ENCODE measurements around the gene MAPKAP1.

Gene MAPKAP1

GRCh38 chr9:125485471-125486151 is 221.4 kb downstream of the MAPKAP1 start:
- no peak for TF ChIP-seq CTCF (conservative IDR thresholded peaks at IDR 0.05; ENCODE audit: low read depth)
- CTCF ChIA-PET: no interaction called here

GRCh38 chr9:125484350-125485282 is 222.4 kb downstream of the MAPKAP1 start:
- no peak overlapping the region for H3K27ac ChIP-seq
- no peak for TF ChIP-seq CTCF (conservative IDR thresholded peaks at IDR 0.05; ENCODE audit: low read depth)
- CTCF ChIA-PET: interaction anchor here (0.7 kb wide), 1 partner anchor 914 kb away, joined by 3 read pairs; no protein-coding TSS in a partner anchor
- no peak for DNase-seq (ENCODE audit: low spot score)
- POLR2A ChIA-PET (ENCODE audit: low non-redundant PET): no interaction called here

More at GRCh38 chr9:125485471-125486151, 221.4 kb downstream of the MAPKAP1 start:
- no peak for DNase-seq (ENCODE audit: low spot score)
- POLR2A ChIA-PET (ENCODE audit: low non-redundant PET): no interaction called here
- H3K27ac ChIP-seq: no peak overlapping the region

- no peak for TF ChIP-seq CTCF (conservative IDR thresholded peaks at IDR 0.05; ENCODE audit: low read depth)
- H3K27ac ChIP-seq: no peak overlapping the region
- ChIA-PET CTCF (interaction anchor here (1.8 kb wide), 1 partner anchor 76 kb away, joined by 4 read pairs; no protein-coding TSS in a partner anchor), POLR2A (ENCODE audit: low non-redundant PET) (no interaction called here)
- no peak for DNase-seq (ENCODE audit: low spot score)
Observed at GRCh38 chr9:125483697-125484096, 223.3 kb downstream of the MAPKAP1 start.

GRCh38 chr9:125479846-125480615 is 227.0 kb downstream of the MAPKAP1 start:
- no peak for TF ChIP-seq CTCF (conservative IDR thresholded peaks at IDR 0.05; ENCODE audit: low read depth)
- no peak overlapping the region for H3K27ac ChIP-seq
- ChIA-PET POLR2A (ENCODE audit: low non-redundant PET) (no interaction called here), CTCF (no interaction called here)
- no peak for DNase-seq (ENCODE audit: low spot score)

GRCh38 chr9:125477089-125477544 is 229.9 kb downstream of the MAPKAP1 start:
- TF ChIP-seq CTCF (conservative IDR thresholded peaks at IDR 0.05; ENCODE audit: low read depth): no peak
- ChIA-PET CTCF (no interaction called here), POLR2A (ENCODE audit: low non-redundant PET) (no interaction called here)
- DNase-seq (ENCODE audit: low spot score): no peak
- H3K27ac ChIP-seq: no peak overlapping the region

GRCh38 chr9:125476645-125477044 is 230.4 kb downstream of the MAPKAP1 start:
- ChIA-PET POLR2A (ENCODE audit: low non-redundant PET) (no interaction called here), CTCF (no interaction called here)
- no peak overlapping the region for H3K27ac ChIP-seq
- TF ChIP-seq CTCF (conservative IDR thresholded peaks at IDR 0.05; ENCODE audit: low read depth): no peak
- DNase-seq (ENCODE audit: low spot score): no peak

Measured in RWPE1 (cell line).